ENCODE results near the gene CBARP. TPM values are rescaled to one million over a fixed set of nuclear protein-coding genes. Genes with fewer than 3 reads are reported as not detected.

Gene CBARP
- total and polyA plus RNA-seq, 9 of the 15 experiments (the other 6 are each of a cell fraction or from before 2014, with no cell fraction given), result 0.03 to 8.9 (median 1.2) TPM; not detected in 1

DNA sequence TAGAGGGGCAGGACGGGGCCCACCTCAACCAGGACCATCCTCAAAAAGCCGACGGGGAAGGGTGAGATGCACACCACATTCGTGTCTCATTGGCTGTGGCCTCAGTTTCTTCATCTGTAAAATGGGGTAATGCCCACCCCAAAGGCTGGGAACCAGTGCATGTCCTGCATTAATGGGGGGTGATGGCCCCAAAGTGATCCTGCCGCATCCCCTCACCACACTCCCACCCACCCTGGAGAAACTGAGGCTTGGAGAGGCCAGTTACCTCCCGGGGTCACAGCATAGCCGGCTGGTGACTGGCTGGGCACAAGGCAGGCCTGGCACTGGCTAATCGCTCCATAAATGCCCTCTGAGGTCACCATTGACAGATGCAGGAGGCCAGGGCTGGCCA, 9.9 kb upstream of the CBARP start (continued):
- TF ChIP-seq HDAC1 (IDR thresholded peaks at IDR 0.05), result no peak
- TF ChIP-seq ZNF695 (CRISPR knock-in tag; IDR thresholded peaks at IDR 0.05), result no peak
- no peak for TF ChIP-seq DIDO1 (tag; IDR thresholded peaks at IDR 0.05; ENCODE audit: low read depth)
- TF ChIP-seq, protein P1, sequence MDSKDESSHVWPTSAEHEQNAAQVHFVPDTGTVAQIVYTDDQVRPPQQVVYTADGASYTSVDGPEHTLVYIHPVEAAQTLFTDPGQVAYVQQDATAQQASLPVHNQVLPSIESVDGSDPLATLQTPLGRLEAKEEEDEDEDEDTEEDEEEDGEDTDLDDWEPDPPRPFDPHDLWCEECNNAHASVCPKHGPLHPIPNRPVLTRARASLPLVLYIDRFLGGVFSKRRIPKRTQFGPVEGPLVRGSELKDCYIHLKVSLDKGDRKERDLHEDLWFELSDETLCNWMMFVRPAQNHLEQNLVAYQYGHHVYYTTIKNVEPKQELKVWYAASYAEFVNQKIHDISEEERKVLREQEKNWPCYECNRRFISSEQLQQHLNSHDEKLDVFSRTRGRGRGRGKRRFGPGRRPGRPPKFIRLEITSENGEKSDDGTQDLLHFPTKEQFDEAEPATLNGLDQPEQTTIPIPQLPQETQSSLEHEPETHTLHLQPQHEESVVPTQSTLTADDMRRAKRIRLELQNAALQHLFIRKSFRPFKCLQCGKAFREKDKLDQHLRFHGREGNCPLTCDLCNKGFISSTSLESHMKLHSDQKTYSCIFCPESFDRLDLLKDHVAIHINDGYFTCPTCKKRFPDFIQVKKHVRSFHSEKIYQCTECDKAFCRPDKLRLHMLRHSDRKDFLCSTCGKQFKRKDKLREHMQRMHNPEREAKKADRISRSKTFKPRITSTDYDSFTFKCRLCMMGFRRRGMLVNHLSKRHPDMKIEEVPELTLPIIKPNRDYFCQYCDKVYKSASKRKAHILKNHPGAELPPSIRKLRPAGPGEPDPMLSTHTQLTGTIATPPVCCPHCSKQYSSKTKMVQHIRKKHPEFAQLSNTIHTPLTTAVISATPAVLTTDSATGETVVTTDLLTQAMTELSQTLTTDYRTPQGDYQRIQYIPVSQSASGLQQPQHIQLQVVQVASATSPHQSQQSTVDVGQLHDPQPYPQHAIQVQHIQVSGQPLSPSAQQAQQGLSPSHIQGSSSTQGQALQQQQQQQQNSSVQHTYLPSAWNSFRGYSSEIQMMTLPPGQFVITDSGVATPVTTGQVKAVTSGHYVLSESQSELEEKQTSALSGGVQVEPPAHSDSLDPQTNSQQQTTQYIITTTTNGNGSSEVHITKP (IDR thresholded peaks at IDR 0.05; ENCODE audit: partially characterized antibody), result no peak
- no peak for TF ChIP-seq ZNF124 (CRISPR knock-in tag; IDR thresholded peaks at IDR 0.05)
- no peak for TF ChIP-seq NR1H2 (CRISPR knock-in tag; IDR thresholded peaks at IDR 0.05)
- TF ChIP-seq CSDE1 (IDR thresholded peaks at IDR 0.05), result no peak
- TF ChIP-seq, protein P2, sequence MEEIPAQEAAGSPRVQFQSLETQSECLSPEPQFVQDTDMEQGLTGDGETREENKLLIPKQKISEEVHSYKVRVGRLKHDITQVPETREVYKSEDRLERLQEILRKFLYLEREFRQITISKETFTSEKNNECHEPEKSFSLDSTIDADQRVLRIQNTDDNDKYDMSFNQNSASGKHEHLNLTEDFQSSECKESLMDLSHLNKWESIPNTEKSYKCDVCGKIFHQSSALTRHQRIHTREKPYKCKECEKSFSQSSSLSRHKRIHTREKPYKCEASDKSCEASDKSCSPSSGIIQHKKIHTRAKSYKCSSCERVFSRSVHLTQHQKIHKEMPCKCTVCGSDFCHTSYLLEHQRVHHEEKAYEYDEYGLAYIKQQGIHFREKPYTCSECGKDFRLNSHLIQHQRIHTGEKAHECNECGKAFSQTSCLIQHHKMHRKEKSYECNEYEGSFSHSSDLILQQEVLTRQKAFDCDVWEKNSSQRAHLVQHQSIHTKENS (CRISPR knock-in tag; IDR thresholded peaks at IDR 0.05), result no peak
- no peak for TF ChIP-seq SUPT5H (IDR thresholded peaks at IDR 0.05)
- TF ChIP-seq ZNF561 (CRISPR knock-in tag; conservative IDR thresholded peaks at IDR 0.05), result no peak
- 0 out of 2 replicates have a peak, but pooled peaks have one; percentile 83 for TF ChIP-seq HDGF (IDR thresholded peaks at IDR 0.05)
- peak; percentile 63; the same call in 1 of the 2 replicates for TF ChIP-seq ZNF589 (CRISPR knock-in tag; IDR thresholded peaks at IDR 0.05; ENCODE audit: low read depth)
- TF ChIP-seq KLF1 (tag; IDR thresholded peaks at IDR 0.05), result no peak
- TF ChIP-seq TBL1XR1 (IDR thresholded peaks at IDR 0.05; ENCODE audit: low read length in 2 of 2), result no peak; a peak in 1 of 4 replicates
- TF ChIP-seq, protein P3, sequence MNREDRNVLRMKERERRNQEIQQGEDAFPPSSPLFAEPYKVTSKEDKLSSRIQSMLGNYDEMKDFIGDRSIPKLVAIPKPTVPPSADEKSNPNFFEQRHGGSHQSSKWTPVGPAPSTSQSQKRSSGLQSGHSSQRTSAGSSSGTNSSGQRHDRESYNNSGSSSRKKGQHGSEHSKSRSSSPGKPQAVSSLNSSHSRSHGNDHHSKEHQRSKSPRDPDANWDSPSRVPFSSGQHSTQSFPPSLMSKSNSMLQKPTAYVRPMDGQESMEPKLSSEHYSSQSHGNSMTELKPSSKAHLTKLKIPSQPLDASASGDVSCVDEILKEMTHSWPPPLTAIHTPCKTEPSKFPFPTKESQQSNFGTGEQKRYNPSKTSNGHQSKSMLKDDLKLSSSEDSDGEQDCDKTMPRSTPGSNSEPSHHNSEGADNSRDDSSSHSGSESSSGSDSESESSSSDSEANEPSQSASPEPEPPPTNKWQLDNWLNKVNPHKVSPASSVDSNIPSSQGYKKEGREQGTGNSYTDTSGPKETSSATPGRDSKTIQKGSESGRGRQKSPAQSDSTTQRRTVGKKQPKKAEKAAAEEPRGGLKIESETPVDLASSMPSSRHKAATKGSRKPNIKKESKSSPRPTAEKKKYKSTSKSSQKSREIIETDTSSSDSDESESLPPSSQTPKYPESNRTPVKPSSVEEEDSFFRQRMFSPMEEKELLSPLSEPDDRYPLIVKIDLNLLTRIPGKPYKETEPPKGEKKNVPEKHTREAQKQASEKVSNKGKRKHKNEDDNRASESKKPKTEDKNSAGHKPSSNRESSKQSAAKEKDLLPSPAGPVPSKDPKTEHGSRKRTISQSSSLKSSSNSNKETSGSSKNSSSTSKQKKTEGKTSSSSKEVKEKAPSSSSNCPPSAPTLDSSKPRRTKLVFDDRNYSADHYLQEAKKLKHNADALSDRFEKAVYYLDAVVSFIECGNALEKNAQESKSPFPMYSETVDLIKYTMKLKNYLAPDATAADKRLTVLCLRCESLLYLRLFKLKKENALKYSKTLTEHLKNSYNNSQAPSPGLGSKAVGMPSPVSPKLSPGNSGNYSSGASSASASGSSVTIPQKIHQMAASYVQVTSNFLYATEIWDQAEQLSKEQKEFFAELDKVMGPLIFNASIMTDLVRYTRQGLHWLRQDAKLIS (CRISPR knock-in tag; IDR thresholded peaks at IDR 0.05), result 0 out of 2 replicates have a peak, but pooled peaks have one; percentile 43
- TF ChIP-seq, protein P4, sequence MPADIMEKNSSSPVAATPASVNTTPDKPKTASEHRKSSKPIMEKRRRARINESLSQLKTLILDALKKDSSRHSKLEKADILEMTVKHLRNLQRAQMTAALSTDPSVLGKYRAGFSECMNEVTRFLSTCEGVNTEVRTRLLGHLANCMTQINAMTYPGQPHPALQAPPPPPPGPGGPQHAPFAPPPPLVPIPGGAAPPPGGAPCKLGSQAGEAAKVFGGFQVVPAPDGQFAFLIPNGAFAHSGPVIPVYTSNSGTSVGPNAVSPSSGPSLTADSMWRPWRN (IDR thresholded peaks at IDR 0.05; ENCODE audit: low read depth), result 0 out of 2 replicates have a peak, but pooled peaks have one; percentile 15
- TF ChIP-seq, protein P5, sequence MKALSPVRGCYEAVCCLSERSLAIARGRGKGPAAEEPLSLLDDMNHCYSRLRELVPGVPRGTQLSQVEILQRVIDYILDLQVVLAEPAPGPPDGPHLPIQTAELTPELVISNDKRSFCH (CRISPR knock-in tag; IDR thresholded peaks at IDR 0.05), result no peak
- TF ChIP-seq, protein P5 (tag; IDR thresholded peaks at IDR 0.05), result peak; percentile 55; the same call in 1 of the 2 replicates
- TF ChIP-seq CHD2 (IDR thresholded peaks at IDR 0.05; ENCODE audit: low read depth, low read length), result no peak

Measured in K562 (cell line).